HEK293 (cell line): ENCODE measurements around the gene CAPN5.

ENCODE experiments used
- CTCF ChIP-seq: fragments of 450-650 bp; formaldehyde crosslinking; IDR thresholded peaks from 2 replicates; pipeline ENCODE4 v1.5.1; 2016; ENCODE audit warnings: missing biosample characterization, missing genetic modification characterization
- KLF10 ChIP-seq: fragments of 450-650 bp; IDR thresholded peaks from 2 replicates; pipeline ENCODE4 v1.5.1; 2018; ENCODE audit warnings: missing biosample characterization, mild to moderate bottlenecking, missing genetic modification characterization
- ZNF155 ChIP-seq: fragments of 450-650 bp; formaldehyde crosslinking; IDR thresholded peaks from 2 replicates; pipeline ENCODE4 v1.5.1; 2016; ENCODE audit warnings: missing biosample characterization, missing genetic modification characterization
- ZNF324 ChIP-seq: fragments of 450-650 bp; formaldehyde crosslinking; IDR thresholded peaks from 2 replicates; pipeline ENCODE4 v1.5.1; 2016; ENCODE audit warnings: missing biosample characterization, missing genetic modification characterization

- no peak for TF ChIP-seq CTCF
- no peak for TF ChIP-seq ZNF155 (tag by site-specific recombination)
- TF ChIP-seq ZNF324 (tag by site-specific recombination) = no peak
- TF ChIP-seq KLF10 (tag by site-specific recombination) = no peak
These were observed 51.3 kb downstream of the CAPN5 start for GRCh38 chr11:77118086-77118485.
